Measurements from ENCODE around the gene HPS1.

- TF ChIP-seq HOXD13 (CRISPR knock-in tag; IDR thresholded peaks at IDR 0.05; ENCODE audit: borderline replicate concordance) = no peak
- no peak for TF ChIP-seq ZNF792 (tag by site-specific recombination; IDR thresholded peaks at IDR 0.05)
- TF ChIP-seq REST (tag by site-specific recombination; IDR thresholded peaks at IDR 0.05) = no peak
- TF ChIP-seq ZNF791 (tag by site-specific recombination; IDR thresholded peaks at IDR 0.05) = no peak
- no peak for TF ChIP-seq ZNF169 (tag by site-specific recombination; IDR thresholded peaks at IDR 0.05)
- no peak for TF ChIP-seq ZNF148 (tag by site-specific recombination; IDR thresholded peaks at IDR 0.05; ENCODE audit: borderline replicate concordance)
- TF ChIP-seq CTCF (tag by site-specific recombination; IDR thresholded peaks at IDR 0.05) = no peak
- TF ChIP-seq OVOL3 (tag by site-specific recombination; IDR thresholded peaks at IDR 0.05) = no peak
- TF ChIP-seq ZNF16 (tag by site-specific recombination; IDR thresholded peaks at IDR 0.05; ENCODE audit: low read depth) = no peak
- TF ChIP-seq YY1 (tag by site-specific recombination; IDR thresholded peaks at IDR 0.05) = no peak
Measured at GRCh38 chr10:98369801-98370200, 76.9 kb downstream of the HPS1 start.

Data from HEK293 (cell line).